HG03060 (cell line): Measurements from ENCODE around the gene BCAS3.

Experiments
- ATAC-seq: cut with Tn5 transposase; IDR thresholded peaks from one replicate; pipeline ENCODE4 v1.9.1; 2021; ENCODE audit warnings: low read depth, moderate number of reproducible peaks; ENCODE audit not compliant: unreplicated experiment

Gene BCAS3

DNA sequence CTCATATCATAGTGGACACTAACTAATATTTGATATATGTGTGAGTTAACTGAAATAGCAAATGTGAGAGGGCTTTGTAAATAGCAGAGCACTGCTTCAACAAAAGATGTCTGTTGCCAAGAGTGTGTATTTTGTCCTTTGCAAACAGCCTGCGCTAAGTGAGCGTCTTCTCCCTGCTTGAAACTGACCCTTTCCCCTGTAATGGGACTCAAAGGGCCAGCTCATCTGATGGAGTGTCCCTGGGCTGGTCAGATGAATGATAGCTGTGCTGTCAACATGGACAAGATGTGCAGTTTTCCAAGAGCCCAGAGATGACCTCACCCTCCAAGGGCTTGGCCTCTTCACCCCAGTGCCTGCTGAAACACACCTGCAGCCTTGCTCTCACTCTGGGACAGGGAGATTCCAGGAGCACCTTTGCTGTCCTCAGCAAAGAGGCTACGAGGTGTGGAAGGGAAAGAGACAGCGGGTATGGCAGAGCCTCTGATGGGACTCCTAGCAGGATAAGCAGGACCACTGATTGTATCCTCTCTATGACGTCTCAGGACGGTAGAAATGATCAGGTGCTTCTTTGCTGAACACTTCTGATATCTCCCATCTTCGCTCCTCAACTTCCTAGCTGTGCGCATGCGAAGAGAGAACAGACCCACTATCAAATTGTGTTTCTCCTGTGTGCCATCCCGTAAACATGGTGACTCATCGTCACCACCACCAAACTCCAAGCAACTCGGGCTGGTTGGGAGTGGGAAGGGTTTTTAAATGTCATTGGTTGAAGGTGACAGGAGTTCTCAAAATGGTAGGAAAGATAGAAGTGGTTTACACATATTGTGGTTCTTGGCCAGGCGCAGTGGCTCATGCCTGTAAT is 686.2 kb downstream of the BCAS3 start:
- no peak for ATAC-seq

DNA sequence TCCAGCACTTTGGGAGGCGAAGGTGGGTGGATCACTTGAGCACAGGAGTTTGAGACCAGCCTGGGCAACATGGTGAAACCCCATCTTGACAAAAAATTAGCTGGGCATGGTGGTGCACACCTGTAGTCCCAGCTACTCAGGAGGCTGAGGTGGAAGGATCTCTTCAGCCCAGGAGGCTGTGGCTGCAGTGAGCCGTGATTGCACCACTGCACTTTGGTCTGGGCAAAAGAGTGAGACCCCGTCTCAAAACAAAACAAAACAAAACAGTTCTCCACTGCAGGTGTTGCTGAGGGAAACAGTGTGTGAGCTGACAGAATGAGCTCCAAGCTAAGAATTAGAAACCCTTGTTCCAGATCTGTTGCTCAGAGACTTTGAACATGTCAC is 686.8 kb downstream of the BCAS3 start:
- no peak for ATAC-seq

DNA sequence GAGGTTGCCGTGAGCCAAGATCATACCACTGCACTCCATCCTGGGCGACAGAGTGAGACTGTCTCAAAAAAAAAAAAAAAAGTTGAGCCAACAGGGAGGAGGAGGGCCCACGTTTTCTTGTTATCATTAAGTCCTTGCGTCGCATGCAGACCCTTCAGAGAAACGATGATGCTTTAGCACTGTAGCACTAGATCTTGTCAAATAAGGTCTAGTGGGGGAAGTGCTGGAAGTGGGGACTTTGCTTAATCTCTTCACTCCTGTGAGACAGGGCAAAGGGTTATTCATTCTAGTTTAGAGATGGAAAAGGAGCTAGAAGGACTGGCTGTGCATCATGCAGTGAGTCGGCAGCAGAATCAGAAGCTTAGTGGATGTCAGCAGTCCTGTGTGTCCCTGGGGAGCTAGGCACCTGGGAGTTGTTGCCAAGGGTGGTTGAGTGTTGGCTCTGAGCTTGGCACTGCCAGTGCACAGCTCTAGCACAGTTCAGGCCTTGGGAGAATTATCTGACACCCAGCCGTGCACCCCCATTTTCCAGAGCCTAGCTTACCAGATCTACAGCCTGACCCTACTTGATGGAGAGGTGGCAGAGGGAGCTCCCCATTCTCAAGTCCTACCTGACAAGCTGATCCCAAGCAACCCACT is 688.5 kb downstream of the BCAS3 start:
- ATAC-seq, result no peak

- ATAC-seq, result no peak
Measured at GRCh38 chr17:61366715-61367413, 689.2 kb downstream of the BCAS3 start.

- ATAC-seq, result no peak
Measured at GRCh38 chr17:61368049-61368831, 690.6 kb downstream of the BCAS3 start.

GRCh38 chr17:61368832-61369450 is 691.3 kb downstream of the BCAS3 start:
- ATAC-seq, result no peak

DNA sequence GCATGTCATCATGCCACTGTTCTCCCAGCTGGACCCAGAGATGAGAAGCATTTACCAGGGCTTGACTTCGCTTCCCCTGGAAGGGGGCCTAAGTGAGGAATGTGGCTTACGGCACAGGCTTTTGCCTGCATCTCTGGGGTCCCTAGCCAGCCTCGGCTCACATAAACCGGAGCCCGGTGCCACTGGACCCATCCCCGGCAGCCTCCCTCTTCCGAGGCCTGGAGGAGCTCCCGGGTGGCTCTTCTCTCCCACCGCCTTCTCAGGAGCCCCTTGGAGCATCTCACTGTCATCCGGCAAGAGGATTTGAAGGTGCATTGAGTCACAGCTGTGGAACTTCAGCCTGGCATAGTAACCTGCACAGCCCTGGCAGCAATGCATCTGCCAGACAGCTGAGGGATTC is 692.1 kb downstream of the BCAS3 start:
- ATAC-seq, result no peak

DNA sequence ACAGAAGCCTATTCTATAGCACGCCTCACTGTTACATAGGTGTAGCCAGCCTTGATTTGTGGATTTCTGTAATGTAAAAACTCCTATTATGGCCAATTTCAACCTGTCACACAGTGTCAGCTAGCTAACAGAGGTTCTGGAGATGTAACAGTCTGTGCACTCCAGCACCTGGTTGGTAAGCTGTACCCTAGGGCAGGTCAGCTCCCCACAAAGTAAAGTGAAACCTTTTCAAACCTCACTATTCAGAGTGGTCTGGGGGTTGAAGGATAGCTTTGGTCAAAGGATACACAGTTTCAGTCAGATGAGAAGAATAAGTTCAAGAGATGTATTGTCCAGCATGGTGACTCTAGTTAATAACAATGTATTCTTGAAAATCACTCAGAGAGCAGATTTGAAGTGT is 693.5 kb downstream of the BCAS3 start:
- no peak for ATAC-seq

- ATAC-seq, result no peak
Measured at GRCh38 chr17:61371606-61372005, 694.0 kb downstream of the BCAS3 start.

- no peak for ATAC-seq
Measured at GRCh38 chr17:61372436-61372835, 694.8 kb downstream of the BCAS3 start.

DNA sequence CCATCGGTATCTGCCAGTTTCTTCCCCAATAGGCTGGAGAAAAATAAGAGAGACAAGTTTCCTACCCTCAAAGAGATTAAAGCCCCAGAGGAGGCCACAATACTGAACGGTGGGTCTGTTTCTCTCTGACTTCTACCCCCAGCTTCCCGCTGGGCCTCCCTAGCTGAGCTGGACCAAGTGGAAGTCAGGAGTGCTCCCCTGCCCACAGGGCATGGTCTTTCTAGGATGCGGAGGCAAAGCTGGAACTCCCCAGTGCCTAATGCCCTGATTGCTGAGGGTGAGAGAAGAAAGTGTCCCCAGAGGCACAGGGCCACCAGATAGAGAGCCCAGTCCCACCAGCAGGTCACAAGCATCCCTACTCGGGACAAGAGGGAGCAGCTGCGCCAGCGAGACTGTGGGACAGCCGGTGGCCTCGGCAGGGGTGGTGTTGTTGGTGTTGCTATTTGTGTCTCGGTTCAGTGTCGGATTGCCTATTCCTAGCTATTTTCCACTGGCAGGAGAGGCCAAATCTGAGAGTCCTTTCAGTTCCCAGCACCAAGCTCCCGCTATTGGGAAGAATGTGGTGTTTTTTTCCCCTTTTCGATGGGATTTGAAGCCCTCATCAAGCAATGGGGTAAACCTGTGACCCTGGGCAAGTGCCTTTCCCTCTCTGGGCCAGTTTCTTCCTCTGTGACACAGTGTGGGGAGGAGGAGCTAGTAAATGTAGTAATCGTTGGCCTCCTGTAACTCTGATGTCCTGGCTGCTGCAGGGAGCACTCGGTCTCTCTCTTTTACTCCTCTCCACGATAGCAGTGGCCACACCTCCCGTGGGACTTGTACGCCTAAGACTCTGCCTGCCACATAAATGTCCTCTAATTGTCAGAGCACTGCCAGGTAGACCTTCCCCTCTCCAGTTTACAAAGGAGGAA is 699.5 kb downstream of the BCAS3 start:
- ATAC-seq, result no peak

DNA sequence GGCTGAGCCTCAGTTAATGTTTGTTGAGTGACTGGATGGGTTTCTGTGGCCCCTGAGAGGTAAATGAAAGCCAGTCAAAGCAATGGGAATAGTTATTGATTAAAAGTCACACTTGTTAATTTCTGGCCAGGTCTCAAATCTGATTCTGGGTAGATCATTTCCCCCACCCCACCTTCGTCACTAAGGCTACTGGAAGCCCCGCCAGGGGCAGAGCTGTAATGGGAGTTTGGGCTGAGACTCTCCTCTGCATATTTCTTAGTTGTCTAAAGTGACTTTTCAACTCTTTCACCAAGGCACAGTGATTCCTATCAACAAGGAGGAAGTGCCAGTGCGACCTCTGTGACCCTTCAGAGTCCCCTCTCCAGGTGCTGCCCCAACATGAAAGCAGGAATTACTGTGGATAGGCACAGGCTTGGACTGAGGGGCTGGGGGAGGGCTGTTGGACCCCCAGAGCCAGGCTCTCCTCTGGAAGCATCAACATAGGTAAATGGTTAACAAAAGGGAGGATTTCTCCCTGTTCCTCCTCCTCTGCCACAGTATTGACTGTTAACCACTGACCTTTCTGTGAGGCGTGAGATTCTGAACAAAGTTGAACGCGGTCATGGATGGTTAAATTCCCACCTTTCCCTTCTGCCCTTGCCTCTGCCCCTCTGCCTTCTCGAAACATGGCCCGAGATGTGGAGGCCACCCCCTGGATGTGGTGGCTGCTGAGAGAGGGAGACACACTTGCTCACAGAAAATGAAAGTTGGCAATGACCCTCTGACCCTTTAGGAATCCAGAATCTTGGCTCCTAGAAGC is 701.2 kb downstream of the BCAS3 start:
- ATAC-seq, result no peak

GRCh38 chr17:61379457-61380216 is 702.0 kb downstream of the BCAS3 start:
- ATAC-seq, result no peak

GRCh38 chr17:61380217-61380835 is 702.7 kb downstream of the BCAS3 start:
- ATAC-seq, result no peak

GRCh38 chr17:61380836-61381525 is 703.3 kb downstream of the BCAS3 start:
- ATAC-seq, result no peak

DNA sequence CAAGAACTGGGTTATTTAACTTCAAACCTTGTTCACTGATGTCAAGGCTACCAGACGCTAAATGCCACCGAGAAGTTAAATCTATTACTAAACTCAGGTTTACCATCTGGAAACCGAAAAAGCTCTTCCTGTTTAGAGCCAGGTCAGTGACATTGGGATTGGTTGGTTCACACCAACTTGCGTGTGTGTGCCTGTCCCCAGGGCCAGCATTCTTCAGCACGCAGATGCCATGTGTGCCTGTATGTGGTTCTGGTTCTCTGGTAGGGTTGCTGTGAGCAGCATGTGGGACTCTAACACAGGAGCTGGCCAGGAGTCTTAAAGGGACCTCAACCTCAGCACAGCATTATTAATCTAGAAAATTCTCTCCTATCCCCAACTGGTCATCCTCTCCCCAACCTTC is 703.9 kb downstream of the BCAS3 start:
- no peak for ATAC-seq
